ENCODE measurements around the gene PFDN4. TPM values are rescaled to one million over a fixed set of nuclear protein-coding genes. Genes with fewer than 3 reads are reported as not detected.

The PFDN4 gene, protein sequence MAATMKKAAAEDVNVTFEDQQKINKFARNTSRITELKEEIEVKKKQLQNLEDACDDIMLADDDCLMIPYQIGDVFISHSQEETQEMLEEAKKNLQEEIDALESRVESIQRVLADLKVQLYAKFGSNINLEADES
- total RNA-seq: 126 and 143 TPM in 2 replicates

DNA sequence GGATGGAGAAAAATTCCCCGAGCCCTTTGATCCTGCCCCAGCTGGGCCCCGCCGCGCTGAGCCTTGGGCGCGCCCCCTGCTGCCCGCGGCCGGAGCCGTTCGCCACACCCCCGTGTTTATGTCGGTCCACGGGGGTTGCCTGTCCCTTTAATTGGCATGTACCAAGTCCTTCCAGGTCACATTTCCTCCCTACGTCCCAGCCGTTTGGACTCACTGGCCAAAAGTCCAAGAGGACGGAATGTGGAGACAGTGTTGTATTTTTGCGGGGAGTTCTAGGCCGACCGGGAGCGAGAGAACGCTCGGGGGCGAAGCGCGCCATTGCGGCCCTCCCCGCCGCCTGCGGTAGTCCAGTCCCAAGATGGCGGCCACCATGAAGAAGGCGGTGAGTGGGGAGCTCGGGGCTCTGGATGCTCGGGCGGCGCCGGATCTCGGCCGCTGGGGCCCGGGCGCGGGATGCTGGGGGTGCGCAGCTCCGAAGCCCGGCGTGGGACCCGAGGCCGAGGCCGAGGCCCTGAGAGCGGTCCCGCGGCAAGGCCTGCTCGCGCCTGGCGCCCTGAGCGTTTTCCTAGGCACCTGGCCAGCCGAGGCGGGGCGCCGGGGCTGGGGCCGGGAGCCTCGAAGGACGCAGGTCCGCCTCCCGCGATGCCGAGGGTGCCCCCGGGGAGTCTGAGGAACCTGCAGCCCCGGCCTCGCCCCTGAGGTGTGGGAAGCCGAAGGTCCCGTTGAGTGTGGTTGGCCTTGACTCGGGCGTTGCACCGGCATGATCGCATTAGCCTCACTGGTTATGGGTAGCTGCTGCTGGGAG, at the start of gene PFDN4:
TSS of gene PFDN4 (plus strand) at position 345 of the 805 bp plus-strand sequence. CDS start at position 359, 14 bp downstream.
- no peaks in the 10 kb centered on the region for H3K27me3 ChIP-seq (ENCODE audit: control insufficient read depth, insufficient read depth, low read length)
- no peak for DNase-seq (ENCODE audit: low read depth)
- peak; percentile 65 for TF ChIP-seq CTCF (IDR thresholded peaks at IDR 0.05; ENCODE audit: insufficient read depth, low read length, poor library complexity, severe bottlenecking)
- H3K4me3 ChIP-seq (ENCODE audit: low read depth, low read length): peak within 1 kb of the TSS; percentile 94
- H3K36me3 ChIP-seq (ENCODE audit: control insufficient read depth, insufficient read depth, low read length): no peaks in the 10 kb centered on the region

DNA sequence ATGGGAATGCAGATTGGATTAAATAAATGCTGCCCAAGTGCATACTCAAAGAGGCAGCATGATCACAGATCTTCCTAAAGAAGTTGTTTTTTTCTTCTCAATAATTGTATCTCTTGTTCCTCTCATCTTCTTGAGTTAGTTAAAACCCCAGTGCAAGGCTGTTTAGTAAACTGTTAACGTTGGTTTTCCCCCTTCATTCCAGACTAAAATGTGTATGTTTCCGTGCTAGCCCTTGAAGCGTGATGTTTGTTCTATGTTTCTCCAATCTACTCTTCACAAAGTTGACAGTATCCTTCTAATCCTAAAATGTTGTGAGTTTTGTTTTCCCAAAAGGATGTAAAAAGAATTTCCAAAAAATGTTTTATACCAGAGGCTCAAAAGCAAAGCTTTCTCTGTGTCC, 49.7 kb upstream of the PFDN4 start:
- TF ChIP-seq CTCF (IDR thresholded peaks at IDR 0.05; ENCODE audit: insufficient read depth, low read length, poor library complexity, severe bottlenecking): no peak
- no peak overlapping the region for H3K4me3 ChIP-seq (ENCODE audit: low read depth, low read length)
- H3K36me3 ChIP-seq (ENCODE audit: control insufficient read depth, insufficient read depth, low read length): no peaks in the 10 kb centered on the region
- no peaks in the 10 kb centered on the region for H3K27me3 ChIP-seq (ENCODE audit: control insufficient read depth, insufficient read depth, low read length)
- no peak for DNase-seq (ENCODE audit: low read depth)

GRCh38 chr20:54158856-54159418, 49.0 kb upstream of the PFDN4 start:
- H3K27me3 ChIP-seq (ENCODE audit: control insufficient read depth, insufficient read depth, low read length): no peaks in the 10 kb centered on the region
- DNase-seq (ENCODE audit: low read depth): no peak
- H3K36me3 ChIP-seq (ENCODE audit: control insufficient read depth, insufficient read depth, low read length): no peaks in the 10 kb centered on the region
- no peak overlapping the region for H3K4me3 ChIP-seq (ENCODE audit: low read depth, low read length)
- no peak for TF ChIP-seq CTCF (IDR thresholded peaks at IDR 0.05; ENCODE audit: insufficient read depth, low read length, poor library complexity, severe bottlenecking)

DNA sequence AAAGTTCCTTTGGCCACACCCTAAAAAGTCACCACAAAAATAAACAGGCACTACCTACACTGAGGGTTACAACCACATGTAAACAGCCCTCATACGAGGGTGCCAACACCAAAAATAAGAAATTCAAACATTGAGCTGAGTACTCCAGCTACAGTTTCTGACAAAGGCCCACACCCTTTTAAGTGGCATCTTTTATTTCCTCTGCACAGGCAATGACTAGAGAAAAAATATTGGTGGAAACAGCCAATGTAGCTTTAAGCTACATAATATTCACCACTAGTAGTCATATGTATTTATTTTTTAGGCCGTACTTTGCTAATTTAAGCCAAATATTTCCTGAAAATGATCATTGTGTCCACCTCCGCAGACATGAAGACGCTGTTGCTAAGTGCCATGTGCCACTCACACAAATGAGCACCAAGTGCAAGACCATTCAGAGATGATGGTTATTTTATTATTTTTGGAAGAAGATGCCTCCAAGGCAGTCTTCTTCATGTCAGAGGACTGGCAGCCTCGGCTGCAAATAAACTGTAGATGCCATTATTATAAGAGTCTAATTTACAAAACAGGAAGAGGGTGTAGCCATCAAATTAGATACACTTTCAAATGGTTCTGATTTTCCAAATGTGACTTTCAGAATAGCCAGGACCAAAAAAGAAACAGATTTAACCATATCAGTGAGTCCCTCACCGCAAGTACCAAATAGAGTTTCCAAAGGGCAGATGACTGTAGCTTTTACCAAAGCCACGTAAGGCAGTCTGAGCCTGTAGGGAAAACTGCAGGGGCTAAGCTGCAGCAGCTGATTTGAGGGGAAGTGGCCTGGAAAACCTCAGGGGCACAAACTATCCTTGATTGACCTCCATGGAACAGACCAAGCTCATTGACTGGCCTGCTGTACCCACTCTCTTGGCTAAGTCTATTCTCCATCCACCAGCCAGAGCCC, 47.6 kb upstream of the PFDN4 start:
- DNase-seq (ENCODE audit: low read depth): no peak
- TF ChIP-seq CTCF (IDR thresholded peaks at IDR 0.05; ENCODE audit: insufficient read depth, low read length, poor library complexity, severe bottlenecking): no peak
- no peaks in the 10 kb centered on the region for H3K36me3 ChIP-seq (ENCODE audit: control insufficient read depth, insufficient read depth, low read length)
- H3K27me3 ChIP-seq (ENCODE audit: control insufficient read depth, insufficient read depth, low read length): no peaks in the 10 kb centered on the region
- no peak overlapping the region for H3K4me3 ChIP-seq (ENCODE audit: low read depth, low read length)

DNA sequence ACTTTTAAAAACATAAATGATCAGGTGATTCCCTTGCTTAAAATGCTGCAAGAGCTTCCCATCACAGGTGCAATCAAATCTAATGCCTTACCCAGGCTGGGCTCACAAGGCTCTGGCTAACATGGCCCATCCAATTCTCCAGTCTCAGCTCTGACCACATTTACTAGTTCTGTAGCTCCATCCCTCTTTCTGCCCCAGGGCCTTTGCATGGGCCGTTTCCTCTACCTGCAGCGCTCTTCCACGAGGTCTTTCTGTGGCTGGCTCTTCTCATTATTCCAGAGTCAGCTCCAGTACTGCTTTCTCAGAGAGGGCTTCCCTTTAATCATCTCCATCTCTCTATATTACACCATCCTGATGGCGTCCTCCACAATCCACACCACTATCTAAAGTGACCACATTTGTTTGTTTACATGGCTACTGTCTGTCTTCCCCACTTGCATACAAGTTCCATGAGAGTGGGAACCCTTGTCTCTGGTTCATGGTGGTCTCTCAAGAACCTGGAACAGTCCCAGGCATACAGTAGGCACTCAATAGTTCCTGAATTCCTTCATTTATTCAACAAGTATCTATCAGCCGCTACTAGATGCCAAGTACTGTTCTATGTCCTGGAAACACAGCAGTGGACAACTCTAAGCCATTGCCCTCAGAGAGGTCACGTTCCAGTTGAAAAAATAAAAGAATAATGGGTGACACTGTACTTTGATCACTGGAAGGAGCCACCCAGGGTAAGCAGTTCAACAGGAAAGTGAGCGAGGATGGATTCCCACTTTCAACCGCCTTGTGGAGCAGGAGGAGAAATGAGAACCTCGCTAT, 46.7 kb upstream of the PFDN4 start:
- H3K36me3 ChIP-seq (ENCODE audit: control insufficient read depth, insufficient read depth, low read length): no peaks in the 10 kb centered on the region
- no peak for DNase-seq (ENCODE audit: low read depth)
- H3K4me3 ChIP-seq (ENCODE audit: low read depth, low read length): no peak overlapping the region
- no peak for TF ChIP-seq CTCF (IDR thresholded peaks at IDR 0.05; ENCODE audit: insufficient read depth, low read length, poor library complexity, severe bottlenecking)
- no peaks in the 10 kb centered on the region for H3K27me3 ChIP-seq (ENCODE audit: control insufficient read depth, insufficient read depth, low read length)

Data from kidney epithelial cell (primary cell).